Measurements from ENCODE around the gene ADAMTS6. TPM values are rescaled to one million over a fixed set of nuclear protein-coding genes. Genes with fewer than 3 reads are reported as not detected.
A peak's percentile ranks its signal among the peaks of the same experiment; 100 is the strongest.

Gene ADAMTS6
- total and polyA plus RNA-seq, 2 experiments from 2014 or later, result 3.4 to 21.0 TPM

GRCh38 chr5:65307088-65307487 lies 174.6 kb downstream of the ADAMTS6 start:
- Histone ChIP-seq H3K4me3 (no peak overlapping the region), H3K4me2 (no peak overlapping the region), H3K27me3 (no peaks in the 10 kb centered on the region), H4K20me1 (ENCODE audit: insufficient read depth, poor library complexity, severe bottlenecking) (no peaks in the 10 kb centered on the region), H3K4me1 (ENCODE audit: insufficient read depth) (no peaks in the 10 kb centered on the region), H3K79me2 (no peaks in the 10 kb centered on the region), H3K27ac (no peak overlapping the region), H3K36me3 (replicated peaks; ENCODE audit: insufficient read depth, low read depth) (no peaks in the 10 kb centered on the region), H2AFZ (no peak overlapping the region), H3K9me2 (replicated peaks; ENCODE audit: insufficient read depth) (no peaks in the 10 kb centered on the region), H3K9me3 (ENCODE audit: low read depth) (no peaks in the 10 kb centered on the region)
- TF ChIP-seq, protein P1, sequence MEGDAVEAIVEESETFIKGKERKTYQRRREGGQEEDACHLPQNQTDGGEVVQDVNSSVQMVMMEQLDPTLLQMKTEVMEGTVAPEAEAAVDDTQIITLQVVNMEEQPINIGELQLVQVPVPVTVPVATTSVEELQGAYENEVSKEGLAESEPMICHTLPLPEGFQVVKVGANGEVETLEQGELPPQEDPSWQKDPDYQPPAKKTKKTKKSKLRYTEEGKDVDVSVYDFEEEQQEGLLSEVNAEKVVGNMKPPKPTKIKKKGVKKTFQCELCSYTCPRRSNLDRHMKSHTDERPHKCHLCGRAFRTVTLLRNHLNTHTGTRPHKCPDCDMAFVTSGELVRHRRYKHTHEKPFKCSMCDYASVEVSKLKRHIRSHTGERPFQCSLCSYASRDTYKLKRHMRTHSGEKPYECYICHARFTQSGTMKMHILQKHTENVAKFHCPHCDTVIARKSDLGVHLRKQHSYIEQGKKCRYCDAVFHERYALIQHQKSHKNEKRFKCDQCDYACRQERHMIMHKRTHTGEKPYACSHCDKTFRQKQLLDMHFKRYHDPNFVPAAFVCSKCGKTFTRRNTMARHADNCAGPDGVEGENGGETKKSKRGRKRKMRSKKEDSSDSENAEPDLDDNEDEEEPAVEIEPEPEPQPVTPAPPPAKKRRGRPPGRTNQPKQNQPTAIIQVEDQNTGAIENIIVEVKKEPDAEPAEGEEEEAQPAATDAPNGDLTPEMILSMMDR (IDR thresholded peaks at IDR 0.05; ENCODE audit: poor library complexity), result no peak
- no peak for TF ChIP-seq EZH2 (IDR thresholded peaks at IDR 0.05; ENCODE audit: borderline replicate concordance)
- no peak for TF ChIP-seq EZH2phosphoT487 (IDR thresholded peaks at IDR 0.05; ENCODE audit: low read depth, severe bottlenecking, unreplicated experiment)
- no peak for DNase-seq (ENCODE audit: low spot score)
- WGBS (ENCODE audit: low lambda C conversion rate, missing lambda C conversion rate), result 95% methylated on average over 3 of the region's 3 CpGs

DNA sequence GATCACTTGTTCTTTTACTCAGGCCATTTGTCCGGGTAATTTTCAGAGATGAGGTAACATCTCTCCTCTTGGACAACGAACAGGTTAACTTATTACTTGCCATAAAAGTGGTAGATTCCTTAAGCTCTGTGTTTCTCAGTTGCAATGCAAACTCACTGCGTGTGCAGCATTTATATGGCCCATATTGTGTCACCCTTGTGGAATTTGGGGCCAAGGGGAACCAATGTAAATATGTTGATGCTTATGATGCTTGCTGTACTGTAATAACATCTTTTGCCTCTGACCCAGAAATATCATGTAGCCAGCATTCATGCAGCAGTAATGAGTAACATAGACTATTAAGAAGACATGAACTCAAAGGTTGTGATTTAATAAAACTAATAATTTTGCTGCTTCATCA lies 175.8 kb downstream of the ADAMTS6 start:
- no peaks in the 10 kb centered on the region for H4K20me1 ChIP-seq (ENCODE audit: insufficient read depth, poor library complexity, severe bottlenecking)
- H2AFZ ChIP-seq, result no peak overlapping the region
- H3K27ac ChIP-seq, result peak overlapping the region; percentile 64
- H3K9me3 ChIP-seq (ENCODE audit: low read depth), result no peaks in the 10 kb centered on the region
- no peaks in the 10 kb centered on the region for H3K36me3 ChIP-seq (replicated peaks; ENCODE audit: insufficient read depth, low read depth)
- H3K9me2 ChIP-seq (replicated peaks; ENCODE audit: insufficient read depth), result no peaks in the 10 kb centered on the region
- TF ChIP-seq EZH2 (IDR thresholded peaks at IDR 0.05; ENCODE audit: borderline replicate concordance), result no peak
- TF ChIP-seq EZH2phosphoT487 (IDR thresholded peaks at IDR 0.05; ENCODE audit: low read depth, severe bottlenecking, unreplicated experiment), result no peak
- TF ChIP-seq, protein P1 (IDR thresholded peaks at IDR 0.05; ENCODE audit: poor library complexity), result no peak
- H3K79me2 ChIP-seq, result no peaks in the 10 kb centered on the region
- DNase-seq (ENCODE audit: low spot score), result peak; percentile 43
- no peak overlapping the region for H3K4me3 ChIP-seq
- H3K4me1 ChIP-seq (ENCODE audit: insufficient read depth), result no peaks in the 10 kb centered on the region
- 64% methylated on average over 3 of the region's 3 CpGs for WGBS (ENCODE audit: low lambda C conversion rate, missing lambda C conversion rate)
- H3K4me2 ChIP-seq, result peak overlapping the region; percentile 31
- no peaks in the 10 kb centered on the region for H3K27me3 ChIP-seq

DNA sequence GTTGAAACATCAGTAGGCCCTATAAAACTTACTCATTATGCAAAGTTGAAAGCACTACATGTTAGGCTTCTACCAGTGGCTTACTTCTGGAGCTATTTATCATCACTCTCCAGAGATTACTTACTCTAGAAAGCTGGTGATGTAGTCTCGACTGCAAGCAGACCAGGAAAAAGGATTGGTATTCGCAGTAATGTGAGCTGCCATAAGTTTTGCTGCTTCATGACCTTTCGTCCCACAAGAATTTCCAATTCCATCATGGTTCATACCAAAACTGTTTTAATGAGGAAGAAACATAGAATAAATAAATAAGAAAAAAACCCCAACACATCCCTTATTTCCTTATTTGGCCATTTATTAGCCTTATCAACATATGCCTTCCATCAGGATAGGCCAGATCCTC lies 181.9 kb downstream of the ADAMTS6 start:
- Histone ChIP-seq H3K9me3 (ENCODE audit: low read depth) (no peaks in the 10 kb centered on the region), H2AFZ (no peak overlapping the region), H3K4me3 (no peak overlapping the region), H3K9me2 (replicated peaks; ENCODE audit: insufficient read depth) (no peaks in the 10 kb centered on the region), H3K27ac (no peak overlapping the region), H3K4me1 (ENCODE audit: insufficient read depth) (no peaks in the 10 kb centered on the region), H3K4me2 (no peak overlapping the region), H3K79me2 (no peaks in the 10 kb centered on the region), H4K20me1 (ENCODE audit: insufficient read depth, poor library complexity, severe bottlenecking) (no peaks in the 10 kb centered on the region), H3K36me3 (replicated peaks; ENCODE audit: insufficient read depth, low read depth) (no peaks in the 10 kb centered on the region), H3K27me3 (no peaks in the 10 kb centered on the region)
- DNase-seq (ENCODE audit: low spot score), result no peak
- WGBS (ENCODE audit: low lambda C conversion rate, missing lambda C conversion rate), result 83% methylated on average over 3 of the region's 3 CpGs
- TF ChIP-seq, protein P1 (IDR thresholded peaks at IDR 0.05; ENCODE audit: poor library complexity), result no peak
- TF ChIP-seq EZH2phosphoT487 (IDR thresholded peaks at IDR 0.05; ENCODE audit: low read depth, severe bottlenecking, unreplicated experiment), result no peak
- no peak for TF ChIP-seq EZH2 (IDR thresholded peaks at IDR 0.05; ENCODE audit: borderline replicate concordance)

GRCh38 chr5:65296067-65296466 lies 185.7 kb downstream of the ADAMTS6 start:
- Histone ChIP-seq H3K4me1 (ENCODE audit: insufficient read depth) (no peaks in the 10 kb centered on the region), H3K4me2 (no peak overlapping the region), H3K4me3 (no peak overlapping the region), H3K9me3 (ENCODE audit: low read depth) (no peaks in the 10 kb centered on the region), H3K27ac (no peak overlapping the region), H2AFZ (no peak overlapping the region), H4K20me1 (ENCODE audit: insufficient read depth, poor library complexity, severe bottlenecking) (no peaks in the 10 kb centered on the region), H3K9me2 (replicated peaks; ENCODE audit: insufficient read depth) (no peaks in the 10 kb centered on the region), H3K79me2 (no peaks in the 10 kb centered on the region), H3K36me3 (replicated peaks; ENCODE audit: insufficient read depth, low read depth) (no peaks in the 10 kb centered on the region), H3K27me3 (no peaks in the 10 kb centered on the region)
- TF ChIP-seq, protein P1 (IDR thresholded peaks at IDR 0.05; ENCODE audit: poor library complexity), result no peak
- TF ChIP-seq EZH2phosphoT487 (IDR thresholded peaks at IDR 0.05; ENCODE audit: low read depth, severe bottlenecking, unreplicated experiment) (no peak), EZH2 (IDR thresholded peaks at IDR 0.05; ENCODE audit: borderline replicate concordance) (no peak)
- DNase-seq (ENCODE audit: low spot score), result no peak
- 95% methylated on average over 1 of the region's 1 CpG for WGBS (ENCODE audit: low lambda C conversion rate, missing lambda C conversion rate)

Data from hepatocyte (in vitro differentiated cells).